Esophagus muscularis mucosa (tissue), 4 donors: ENCODE results near the gene ARHGEF39.

Experiments
- EP300 ChIP-seq: sonication (generic); formaldehyde crosslinking; IDR thresholded peaks from one replicate; pipeline ENCODE4 v1.6.1; 2017; ENCODE audit warnings: antibody characterized with exemption
- POLR2A ChIP-seq: fragments of 450-650 bp; IDR thresholded peaks from one replicate; pipeline ENCODE4 v1.6.1; 2017; ENCODE audit warnings: antibody characterized with exemption, moderate library complexity, mild to moderate bottlenecking, low read depth
- TF ChIP-seq, protein P1 (sequence below), 3 experiments: fragments of 200-600 bp in 2 of 3; fragments of 450-650 bp in 1 of 3; sonication (generic) in 2 of 3; IDR thresholded peaks; one replicate each; pipeline ENCODE4 v1.5.1; 2017 to 2019; ENCODE audit warnings: antibody characterized with exemption in 3 of 3, mild to moderate bottlenecking in 2 of 3, moderate library complexity in 1 of 3

DNA sequence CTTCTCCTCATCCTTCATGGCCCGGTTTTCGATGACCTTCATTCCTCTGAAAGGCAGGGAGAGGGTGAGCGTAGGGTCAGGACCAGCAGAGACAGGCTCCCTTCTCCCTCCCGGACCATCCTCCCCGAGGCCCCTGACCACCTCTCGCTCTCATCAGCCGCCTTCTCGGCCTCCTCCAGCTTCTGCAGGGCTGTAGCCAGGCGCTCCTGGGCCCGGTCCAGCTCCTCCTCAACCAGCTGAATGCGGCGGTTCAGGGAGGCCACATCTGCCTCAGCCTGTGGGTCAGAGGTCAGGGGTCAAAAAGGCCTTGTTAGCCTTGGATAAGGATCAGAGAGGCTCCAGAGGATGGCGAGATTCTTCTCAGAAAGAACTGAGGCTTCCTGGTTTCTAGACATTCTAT is 20.5 kb upstream of the ARHGEF39 start:
- TF ChIP-seq, protein P1, sequence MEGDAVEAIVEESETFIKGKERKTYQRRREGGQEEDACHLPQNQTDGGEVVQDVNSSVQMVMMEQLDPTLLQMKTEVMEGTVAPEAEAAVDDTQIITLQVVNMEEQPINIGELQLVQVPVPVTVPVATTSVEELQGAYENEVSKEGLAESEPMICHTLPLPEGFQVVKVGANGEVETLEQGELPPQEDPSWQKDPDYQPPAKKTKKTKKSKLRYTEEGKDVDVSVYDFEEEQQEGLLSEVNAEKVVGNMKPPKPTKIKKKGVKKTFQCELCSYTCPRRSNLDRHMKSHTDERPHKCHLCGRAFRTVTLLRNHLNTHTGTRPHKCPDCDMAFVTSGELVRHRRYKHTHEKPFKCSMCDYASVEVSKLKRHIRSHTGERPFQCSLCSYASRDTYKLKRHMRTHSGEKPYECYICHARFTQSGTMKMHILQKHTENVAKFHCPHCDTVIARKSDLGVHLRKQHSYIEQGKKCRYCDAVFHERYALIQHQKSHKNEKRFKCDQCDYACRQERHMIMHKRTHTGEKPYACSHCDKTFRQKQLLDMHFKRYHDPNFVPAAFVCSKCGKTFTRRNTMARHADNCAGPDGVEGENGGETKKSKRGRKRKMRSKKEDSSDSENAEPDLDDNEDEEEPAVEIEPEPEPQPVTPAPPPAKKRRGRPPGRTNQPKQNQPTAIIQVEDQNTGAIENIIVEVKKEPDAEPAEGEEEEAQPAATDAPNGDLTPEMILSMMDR (IDR thresholded peaks at IDR 0.05) = no peak
- TF ChIP-seq POLR2A (no peak), EP300 (no peak)
